ENCODE results near the gene ZNF177. TPM values are rescaled to one million over a fixed set of nuclear protein-coding genes. Genes with fewer than 3 reads are reported as not detected.
A peak's percentile ranks its signal among the peaks of the same experiment; 100 is the strongest.

The ZNF177 gene
- total RNA-seq, 2 donors from 2014 or later: 1.1 to 1.5 TPM

- TF ChIP-seq CTCF (IDR thresholded peaks at IDR 0.05): no peak
- H3K4me3 ChIP-seq: peak overlapping the region; percentile 54 to 61
- peaks cover 3 to 68% of the 10 kb centered on the region in 2 donors for H3K9me3 ChIP-seq
- peak; percentile 62 for DNase-seq (ENCODE audit: low spot score)
- peak overlapping the region; percentile 32 to 43 for H3K27ac ChIP-seq
- H3K4me1 ChIP-seq: no peaks in the 10 kb centered on the region
- peaks cover 4% of the 10 kb centered on the region for H3K36me3 ChIP-seq
- no peaks in the 10 kb centered on the region for H3K27me3 ChIP-seq
Observed at GRCh38 chr19:9406798-9407352, 44.1 kb downstream of the ZNF177 start.

GRCh38 chr19:9407827-9408226 lies 45.0 kb downstream of the ZNF177 start:
- no peak overlapping the region for H3K27ac ChIP-seq
- TF ChIP-seq CTCF (IDR thresholded peaks at IDR 0.05): no peak
- H3K27me3 ChIP-seq: no peaks in the 10 kb centered on the region
- H3K36me3 ChIP-seq: peaks cover 13% of the 10 kb centered on the region
- peaks cover 13 to 78% of the 10 kb centered on the region in 2 donors for H3K9me3 ChIP-seq
- no peaks in the 10 kb centered on the region for H3K4me1 ChIP-seq
- DNase-seq (ENCODE audit: low spot score): no peak
- H3K4me3 ChIP-seq: peak overlapping the region in 1 of 2 donors; percentile 61

GRCh38 chr19:9413240-9413954 lies 50.6 kb downstream of the ZNF177 start:
- peaks cover 69% of the 10 kb centered on the region for H3K36me3 ChIP-seq
- no peak for DNase-seq (ENCODE audit: low spot score)
- H3K27ac ChIP-seq: no peak overlapping the region
- H3K27me3 ChIP-seq: no peaks in the 10 kb centered on the region
- TF ChIP-seq CTCF (IDR thresholded peaks at IDR 0.05): no peak
- no peaks in the 10 kb centered on the region for H3K4me1 ChIP-seq
- peaks cover 35 to 96% of the 10 kb centered on the region in 2 donors for H3K9me3 ChIP-seq
- H3K4me3 ChIP-seq: no peak overlapping the region

- TF ChIP-seq CTCF (IDR thresholded peaks at IDR 0.05): no peak
- Histone ChIP-seq H3K4me3 (no peak overlapping the region), H3K27me3 (no peaks in the 10 kb centered on the region), H3K4me1 (no peaks in the 10 kb centered on the region), H3K36me3 (peaks cover 48% of the 10 kb centered on the region), H3K27ac (no peak overlapping the region), H3K9me3 (peaks cover 0 to 18% of the 10 kb centered on the region in 2 donors)
- DNase-seq (ENCODE audit: low spot score): no peak
Observed at GRCh38 chr19:9427941-9428340, 65.1 kb downstream of the ZNF177 start.

- Histone ChIP-seq H3K4me3 (no peak overlapping the region), H3K27me3 (no peaks in the 10 kb centered on the region), H3K9me3 (no peaks in the 10 kb centered on the region), H3K4me1 (peaks cover 0 to 13% of the 10 kb centered on the region in 2 donors), H3K36me3 (peaks cover 41% of the 10 kb centered on the region), H3K27ac (no peak overlapping the region)
- no peak for TF ChIP-seq CTCF (IDR thresholded peaks at IDR 0.05)
- no peak for DNase-seq (ENCODE audit: low spot score)
Observed at GRCh38 chr19:9430444-9430843, 67.6 kb downstream of the ZNF177 start.

Data from right atrium auricular region (tissue), 2 donors.